Endothelial cell of umbilical vein (primary cell): ENCODE results near the gene FA2H. TPM values are rescaled to one million over a fixed set of nuclear protein-coding genes. Genes with fewer than 3 reads are reported as not detected.

ENCODE experiments used
- BruUV-seq: library from RNA; stranded (reverse); fragments of 400-500 nt; replicated peaks from 2 replicates; lab custom pipeline; 2021; lab: Mats Ljungman, UMichigan
- CTCF ChIA-PET: fragments of 300-600, 350-600 bp; sonication (Branson Sonifier 250); formaldehyde crosslinking; loops from one replicate; lab custom pipeline; 2021; ENCODE audit warnings: antibody characterized with exemption, inconsistent platforms; lab: Charles Lee
- POLR2A ChIA-PET: fragments of 300-600, 350-600 bp; sonication (Branson Sonifier 250); formaldehyde crosslinking; loops from one replicate; lab custom pipeline; 2021; ENCODE audit warnings: antibody characterized with exemption, inconsistent platforms; lab: Charles Lee
- DNase-seq: peaks from one replicate; pipeline ENCODE4 v3.0.0-alpha.2; 2011; ENCODE audit warnings: low read depth, low spot score
- FAIRE-seq: peaks from 2 replicates; lab custom pipeline; 2011; peaks lifted over from hg19 to GRCh38; lab: Jason Lieb, UNC
- H2AFZ ChIP-seq: 2 replicates; pipeline ENCODE4 v1.6.0; 2012; ENCODE audit warnings: low read depth, low read length, control low read depth, inconsistent platforms
- H3K27ac ChIP-seq: 2 replicates; pipeline ENCODE4 v1.5.1; 2011; ENCODE audit warnings: low read depth, mild to moderate bottlenecking, control low read depth, low read length, moderate library complexity; ENCODE audit not compliant: insufficient read depth
- H3K27me3 ChIP-seq, 2 experiments: 2 replicates each; pipeline versions ENCODE4 v1.6.0 to v1.6.1; 2011; ENCODE audit warnings: low read length in 2 of 2, mixed read lengths in 1 of 2; ENCODE audit not compliant: control insufficient read depth in 2 of 2, insufficient read depth in 2 of 2
- H3K36me3 ChIP-seq, 2 experiments: 2 replicates in 1 of 2; 3 replicates in 1 of 2; pipeline ENCODE4 v1.5.1; 2011; ENCODE audit warnings: low read length in 2 of 2, mild to moderate bottlenecking in 1 of 2, moderate library complexity in 1 of 2; ENCODE audit not compliant: control insufficient read depth in 2 of 2, insufficient read depth in 2 of 2; ENCODE audit errors: extremely low read depth in 1 of 2
- H3K4me1 ChIP-seq: 3 replicates; pipeline ENCODE4 v1.5.1; 2011; ENCODE audit warnings: mild to moderate bottlenecking, low read length; ENCODE audit not compliant: control insufficient read depth, insufficient read depth; ENCODE audit errors: extremely low read depth
- H3K4me2 ChIP-seq: 2 replicates; pipeline ENCODE4 v1.6.1; 2011; ENCODE audit warnings: low read length, control low read depth, mixed read lengths; ENCODE audit not compliant: insufficient read depth
- H3K4me3 ChIP-seq, 3 experiments: fragments of 200-600 bp in 1 of 3; sonication (generic), shearing (Covaris generic) in 1 of 3; replicated peaks in 1 of 3; 2 replicates each; pipeline ENCODE4 v1.5.1; 2011 to 2016; ENCODE audit warnings: control low read depth in 3 of 3, low read length in 3 of 3, mild to moderate bottlenecking in 2 of 3, inconsistent platforms in 1 of 3, low read depth in 1 of 3, moderate library complexity in 1 of 3; ENCODE audit not compliant: insufficient read depth in 1 of 3
- H3K79me2 ChIP-seq: 2 replicates; pipeline ENCODE4 v1.6.0; 2012; ENCODE audit warnings: low read length, inconsistent platforms; ENCODE audit not compliant: control insufficient read depth, insufficient read depth
- H3K9ac ChIP-seq: replicated peaks from 2 replicates; pipeline ENCODE3; 2011; ENCODE audit warnings: low read length, control low read depth; ENCODE audit not compliant: insufficient read depth; ENCODE audit errors: extremely low read depth
- H3K9me1 ChIP-seq: replicated peaks from 3 replicates; pipeline ENCODE4 v1.6.0; 2011; ENCODE audit warnings: mild to moderate bottlenecking, low read length; ENCODE audit not compliant: control insufficient read depth, insufficient read depth; ENCODE audit errors: extremely low read depth
- H3K9me3 ChIP-seq: replicated peaks from 2 replicates; pipeline ENCODE4 v1.5.1; 2012; ENCODE audit warnings: low read length, inconsistent platforms; ENCODE audit not compliant: control insufficient read depth, insufficient read depth
- H4K20me1 ChIP-seq: replicated peaks from 2 replicates; pipeline ENCODE3; 2011; ENCODE audit warnings: mild to moderate bottlenecking, low read length; ENCODE audit not compliant: control insufficient read depth, insufficient read depth; ENCODE audit errors: extremely low read depth
- EZH2 ChIP-seq: IDR thresholded peaks from 2 replicates; pipeline ENCODE4 v1.6.1; 2012; ENCODE audit warnings: borderline replicate concordance, low read depth, mild to moderate bottlenecking, moderate library complexity, low read length, inconsistent platforms; ENCODE audit not compliant: severe bottlenecking
- FOS ChIP-seq: IDR thresholded peaks from 2 replicates; pipeline ENCODE4 v1.6.1; 2011; ENCODE audit warnings: mild to moderate bottlenecking, low read length, moderate library complexity, borderline replicate concordance; ENCODE audit not compliant: insufficient read depth
- GATA2 ChIP-seq: IDR thresholded peaks from 2 replicates; pipeline ENCODE4 v1.7.0; 2011; ENCODE audit warnings: low read depth, mild to moderate bottlenecking, moderate library complexity, mixed read lengths, low read length; ENCODE audit not compliant: insufficient read length, insufficient read depth
- JUN ChIP-seq: IDR thresholded peaks from 2 replicates; pipeline ENCODE4 v1.6.1; 2011; ENCODE audit warnings: borderline replicate concordance, low read depth; ENCODE audit not compliant: insufficient read length, insufficient read depth
- POLR2A ChIP-seq: IDR thresholded peaks from 2 replicates; pipeline ENCODE4 v1.6.1; 2012; ENCODE audit warnings: low read depth, mild to moderate bottlenecking, control low read depth, low read length
- POLR2AphosphoS5 ChIP-seq: IDR thresholded peaks from 2 replicates; pipeline ENCODE4 v1.6.1; 2012; ENCODE audit warnings: low read depth, mild to moderate bottlenecking, control low read depth, low read length, moderate library complexity; ENCODE audit not compliant: insufficient read depth
- dilution Hi-C: fragments of 300-500 bp; cut with MboI; formaldehyde crosslinking; loops from one replicate; pipeline ENCODE4 v1.15.0; 2019; ENCODE audit warnings: low sequenced_read_pairs; ENCODE audit not compliant: extremely low pct_ligation_motif_present
- intact Hi-C: fragments of 100-400 bp; cut with micrococcal nuclease; formaldehyde crosslinking; loops from one replicate; pipeline ENCODE4 v1.10.0; 2022
- polyA plus RNA-seq, 4 experiments: library from polyadenylated mRNA; depleted of rRNA in 3 of 4; stranded (reverse) in 3 of 4; unstranded in 1 of 4; fragments of >200 nt; gene quantifications; 2 replicates each; pipeline versions ENCODE4 v1.2.1 to v1.2.3, GENCODE V29; 2011 to 2012; ENCODE audit warnings: missing spikeins in 1 of 4
- total RNA-seq: library from RNA; stranded (reverse); gene quantifications from 2 replicates; pipeline ENCODE4 v1.2.3, GENCODE V29; 2021
- TF ChIP-seq, protein P1 (sequence below): IDR thresholded peaks from 2 replicates; pipeline ENCODE4 v1.6.1; 2011; ENCODE audit not compliant: insufficient read depth, insufficient read length

Gene FA2H
- total and polyA plus RNA-seq, 2 donors (not counting 3 experiments of a cell fraction or from before 2014, with no cell fraction given): not detected

DNA sequence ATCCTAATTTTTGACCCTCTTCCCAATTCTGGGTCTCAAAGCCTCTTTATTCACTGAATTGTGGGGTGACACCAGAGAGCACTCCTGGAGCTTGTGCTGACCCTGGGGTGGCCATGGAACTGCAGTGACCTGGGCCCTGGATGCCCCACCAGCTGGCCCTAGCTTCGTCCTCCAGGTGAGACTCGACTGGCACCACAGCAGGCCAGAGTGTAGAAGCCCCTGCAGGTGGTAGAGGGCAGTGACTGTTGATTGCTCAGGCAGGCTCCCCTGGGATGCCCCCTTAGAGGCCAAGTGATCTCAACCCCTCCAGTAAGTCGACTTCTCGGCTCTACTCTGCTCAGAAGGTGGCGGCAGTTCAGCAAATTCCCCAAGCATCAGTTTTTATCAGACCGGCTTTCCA, 6.4 kb downstream of the FA2H start:
- TF ChIP-seq POLR2AphosphoS5 (no peak), JUN (no peak)
- BruUV-seq: no TSS peak
- Histone ChIP-seq H3K79me2 (no peaks in the 10 kb centered on the region), H3K9me1 (no peaks in the 10 kb centered on the region), H3K27ac (no peak overlapping the region), H2AFZ (no peak overlapping the region), H3K4me2 (no peak overlapping the region), H3K4me3 (no peak overlapping the region), H3K9me3 (no peaks in the 10 kb centered on the region), H3K9ac (no peak overlapping the region), H3K36me3 (no peaks in the 10 kb centered on the region), H3K27me3 (peaks cover 5 to 11% of the 10 kb centered on the region in 2 experiments), H3K4me1 (no peaks in the 10 kb centered on the region), H4K20me1 (no peaks in the 10 kb centered on the region)
- no peak for FAIRE-seq
- POLR2A ChIA-PET: no interaction called here
- no peak for DNase-seq
- dilution Hi-C loops: no loop called here
- intact Hi-C loops: no loop called here
- CTCF ChIA-PET: interaction anchor here (1.8 kb wide), 1 partner anchor 28 kb away, joined by 4 read pairs; no protein-coding TSS in a partner anchor

DNA sequence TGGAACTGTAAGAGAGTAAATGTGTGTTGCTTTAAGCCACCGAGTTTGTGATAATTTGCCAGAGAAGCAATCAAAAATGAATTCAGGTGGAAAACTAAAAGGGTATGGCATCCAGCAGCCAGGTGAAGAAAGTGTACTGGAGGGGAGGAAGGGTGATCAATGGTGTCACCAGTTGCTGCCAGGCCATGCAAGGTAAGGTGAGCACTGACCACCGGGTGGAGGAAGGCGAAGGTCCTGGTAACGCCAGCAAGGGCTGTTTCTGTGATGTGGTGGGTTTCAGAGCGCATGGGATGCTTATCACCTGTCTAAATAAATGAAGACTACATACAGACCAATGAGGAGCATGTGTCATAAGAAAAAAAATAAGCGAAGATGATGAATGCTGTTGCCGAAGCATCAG, 6.9 kb downstream of the FA2H start:
- DNase-seq (no peak), FAIRE-seq (no peak)
- dilution Hi-C loops (no loop called here), intact Hi-C loops (no loop called here)
- Histone ChIP-seq H3K4me3 (no peak overlapping the region), H3K9me1 (no peaks in the 10 kb centered on the region), H3K27ac (no peak overlapping the region), H3K9me3 (no peaks in the 10 kb centered on the region), H3K4me1 (no peaks in the 10 kb centered on the region), H2AFZ (no peak overlapping the region), H3K27me3 (peaks cover 5 to 8% of the 10 kb centered on the region in 2 experiments), H3K4me2 (no peak overlapping the region), H3K9ac (no peak overlapping the region), H4K20me1 (no peaks in the 10 kb centered on the region), H3K36me3 (no peaks in the 10 kb centered on the region), H3K79me2 (no peaks in the 10 kb centered on the region)
- BruUV-seq: no TSS peak
- CTCF ChIA-PET: no interaction called here
- POLR2A ChIA-PET: no interaction called here
- TF ChIP-seq FOS: no peak
- TF ChIP-seq GATA2: no peak
- no peak for TF ChIP-seq EZH2
- no peak for TF ChIP-seq POLR2A
- TF ChIP-seq, protein P1, sequence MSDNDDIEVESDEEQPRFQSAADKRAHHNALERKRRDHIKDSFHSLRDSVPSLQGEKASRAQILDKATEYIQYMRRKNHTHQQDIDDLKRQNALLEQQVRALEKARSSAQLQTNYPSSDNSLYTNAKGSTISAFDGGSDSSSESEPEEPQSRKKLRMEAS: no peak
